Measurements from ENCODE around the gene SCMH1.

Gene SCMH1

GRCh38 chr1:41013024-41013423, 229.1 kb downstream of the SCMH1 start:
- in situ Hi-C loops (cut with MboI; ENCODE audit: low sequenced_read_pairs) = no loop called here

- in situ Hi-C loops (cut with MboI; ENCODE audit: low sequenced_read_pairs) = no loop called here
Measured at GRCh38 chr1:41010345-41010744, 231.8 kb downstream of the SCMH1 start.

- in situ Hi-C loops (cut with MboI; ENCODE audit: low sequenced_read_pairs) = no loop called here
Measured at GRCh38 chr1:41009466-41009865, 232.6 kb downstream of the SCMH1 start.

GRCh38 chr1:41006942-41007865, 234.9 kb downstream of the SCMH1 start:
- in situ Hi-C loops (cut with MboI; ENCODE audit: low sequenced_read_pairs) = no loop called here

- in situ Hi-C loops (cut with MboI; ENCODE audit: low sequenced_read_pairs) = no loop called here
Measured at GRCh38 chr1:41005876-41006275, 236.2 kb downstream of the SCMH1 start.

- in situ Hi-C loops (cut with MboI; ENCODE audit: low sequenced_read_pairs) = no loop called here
Measured at GRCh38 chr1:41003640-41004220, 238.4 kb downstream of the SCMH1 start.

GRCh38 chr1:41003127-41003639, 238.9 kb downstream of the SCMH1 start:
- in situ Hi-C loops (cut with MboI; ENCODE audit: low sequenced_read_pairs) = no loop called here

- in situ Hi-C loops (cut with MboI; ENCODE audit: low sequenced_read_pairs) = no loop called here
Measured at GRCh38 chr1:40998668-40999067, 243.4 kb downstream of the SCMH1 start.

- in situ Hi-C loops (cut with MboI; ENCODE audit: low sequenced_read_pairs) = no loop called here
Measured at GRCh38 chr1:40997096-40997495, 245.0 kb downstream of the SCMH1 start.

- in situ Hi-C loops (cut with MboI; ENCODE audit: low sequenced_read_pairs) = no loop called here
Measured at GRCh38 chr1:40989066-40989465, 253.0 kb downstream of the SCMH1 start.

GRCh38 chr1:40988280-40988679, 253.8 kb downstream of the SCMH1 start:
- in situ Hi-C loops (cut with MboI; ENCODE audit: low sequenced_read_pairs) = no loop called here

- in situ Hi-C loops (cut with MboI; ENCODE audit: low sequenced_read_pairs) = no loop called here
Measured at GRCh38 chr1:40987439-40988276, 254.4 kb downstream of the SCMH1 start.

- in situ Hi-C loops (cut with MboI; ENCODE audit: low sequenced_read_pairs) = no loop called here
Measured at GRCh38 chr1:40986956-40987355, 255.2 kb downstream of the SCMH1 start.

GRCh38 chr1:40986328-40986783, 255.8 kb downstream of the SCMH1 start:
- in situ Hi-C loops (cut with MboI; ENCODE audit: low sequenced_read_pairs) = no loop called here

- in situ Hi-C loops (cut with MboI; ENCODE audit: low sequenced_read_pairs) = no loop called here
Measured at GRCh38 chr1:40985875-40986274, 256.2 kb downstream of the SCMH1 start.

GRCh38 chr1:40985161-40985560, 256.9 kb downstream of the SCMH1 start:
- in situ Hi-C loops (cut with MboI; ENCODE audit: low sequenced_read_pairs) = no loop called here

- in situ Hi-C loops (cut with MboI; ENCODE audit: low sequenced_read_pairs) = no loop called here
Measured at GRCh38 chr1:40984531-40984930, 257.6 kb downstream of the SCMH1 start.

GRCh38 chr1:40984066-40984465, 258.0 kb downstream of the SCMH1 start:
- in situ Hi-C loops (cut with MboI; ENCODE audit: low sequenced_read_pairs) = no loop called here

- in situ Hi-C loops (cut with MboI; ENCODE audit: low sequenced_read_pairs) = no loop called here
Measured at GRCh38 chr1:40983286-40983685, 258.8 kb downstream of the SCMH1 start.

GRCh38 chr1:40982721-40983120, 259.4 kb downstream of the SCMH1 start:
- in situ Hi-C loops (cut with MboI; ENCODE audit: low sequenced_read_pairs) = no loop called here

All from hTERT RPE-1 (cell line).